H1 (cell line): ENCODE results near the gene GH2. TPM values are rescaled to one million over a fixed set of nuclear protein-coding genes. Genes with fewer than 3 reads are reported as not detected.
"Not testable (repeated sequence)": the region's sequence is repeated elsewhere in the genome, so short reads cannot be mapped to it uniquely, and the experiment has no call there.

Experiments
- CTCF ChIA-PET: fragments of 300-600 bp; sonication (Branson Sonifier 250); formaldehyde crosslinking; loops from one replicate; lab custom pipeline; 2021; ENCODE audit not compliant: partially characterized antibody; lab: Charles Lee
- POLR2A ChIA-PET: fragments of 300-600 bp; sonication (Branson Sonifier 250); formaldehyde crosslinking; loops from one replicate; lab custom pipeline; 2021; ENCODE audit warnings: inconsistent platforms; ENCODE audit not compliant: partially characterized antibody; lab: Charles Lee
- DNase-seq, 2 experiments: peaks; one replicate each; pipeline versions ENCODE4 v3.0.0 to v3.0.0-alpha.2; 2010 to 2022; ENCODE audit warnings: low spot score in 2 of 2, low read depth in 1 of 2, mixed read lengths in 1 of 2
- FAIRE-seq: peaks from 2 replicates; lab custom pipeline; 2011; peaks lifted over from hg19 to GRCh38; lab: Jason Lieb, UNC
- H2AFZ ChIP-seq: 2 replicates; pipeline ENCODE4 v1.8.1; 2012; ENCODE audit warnings: low read length, inconsistent platforms
- H2AK5ac ChIP-seq: 2 replicates; pipeline ENCODE4 v1.6.1; 2013; ENCODE audit warnings: low read depth, low read length
- H2BK120ac ChIP-seq: replicated peaks from 2 replicates; pipeline ENCODE3; 2013; ENCODE audit warnings: low read depth, low read length, inconsistent platforms
- H2BK12ac ChIP-seq: 2 replicates; pipeline ENCODE4 v1.6.1; 2013; ENCODE audit warnings: low read depth, low read length
- H2BK15ac ChIP-seq: 2 replicates; pipeline ENCODE4 v1.6.1; 2013; ENCODE audit warnings: low read length
- H2BK20ac ChIP-seq: 2 replicates; pipeline ENCODE4 v1.6.1; 2013; ENCODE audit warnings: low read length
- H2BK5ac ChIP-seq: 2 replicates; pipeline ENCODE4 v1.6.1; 2013; ENCODE audit warnings: low read depth, low read length
- H3K14ac ChIP-seq: 2 replicates; pipeline ENCODE4 v1.6.1; 2013; ENCODE audit warnings: inconsistent platforms; ENCODE audit not compliant: insufficient read length
- H3K18ac ChIP-seq: 2 replicates; pipeline ENCODE4 v1.6.1; 2013; ENCODE audit warnings: low read length; ENCODE audit errors: extremely low read depth
- H3K23ac ChIP-seq: 2 replicates; pipeline ENCODE4 v1.6.1; 2013; ENCODE audit warnings: inconsistent platforms; ENCODE audit not compliant: insufficient read length
- H3K23me2 ChIP-seq: 2 replicates; pipeline ENCODE4 v1.6.1; 2013; ENCODE audit warnings: low read depth, low read length
- H3K27ac ChIP-seq: 2 replicates; pipeline ENCODE4 v1.6.1; 2011; ENCODE audit warnings: low read depth, low read length, inconsistent platforms
- H3K27me3 ChIP-seq, 4 experiments: replicated peaks in 1 of 4; 1 replicate in 1 of 4; 2 replicates in 3 of 4; pipeline versions ENCODE4 v1.6.1 to v1.8.1; 2011 to 2013; ENCODE audit warnings: low read length in 3 of 4, mild to moderate bottlenecking in 3 of 4, inconsistent platforms in 2 of 4, mixed read lengths in 2 of 4, moderate library complexity in 1 of 4; ENCODE audit not compliant: control insufficient read depth in 3 of 4, insufficient read depth in 3 of 4; ENCODE audit errors: extremely low read depth in 1 of 4
- H3K36me3 ChIP-seq, 4 experiments: 2 replicates each; pipeline versions ENCODE4 v1.6.1 to v1.8.1; 2011 to 2013; ENCODE audit warnings: mild to moderate bottlenecking in 4 of 4, low read length in 3 of 4, moderate library complexity in 2 of 4, control low read depth in 1 of 4, inconsistent platforms in 1 of 4; ENCODE audit not compliant: insufficient read depth in 4 of 4, control insufficient read depth in 2 of 4
- H3K4ac ChIP-seq: replicated peaks from 2 replicates; pipeline ENCODE3; 2013; ENCODE audit warnings: low read length, low read depth, mixed read lengths, inconsistent platforms; ENCODE audit not compliant: insufficient read length
- H3K4me1 ChIP-seq, 4 experiments: replicated peaks in 1 of 4; 1 replicate in 1 of 4; 2 replicates in 3 of 4; pipeline versions ENCODE4 v1.6.1 to v1.8.1; 2011 to 2013; ENCODE audit warnings: low read length in 3 of 4, inconsistent platforms in 2 of 4, mixed read lengths in 1 of 4; ENCODE audit not compliant: insufficient read depth in 4 of 4, control insufficient read depth in 3 of 4
- H3K4me2 ChIP-seq, 2 experiments: 2 replicates each; pipeline versions ENCODE4 v1.6.1 to v1.8.1; 2011 to 2013; ENCODE audit warnings: low read depth in 2 of 2, low read length in 2 of 2, control low read depth in 1 of 2, inconsistent platforms in 1 of 2, mild to moderate bottlenecking in 1 of 2; ENCODE audit not compliant: insufficient read depth in 1 of 2
- H3K4me3 ChIP-seq, 4 experiments: fragments of 200-600, 300-600 bp in 1 of 4; sonication (generic), shearing (Covaris generic), sonication (Bioruptor Twin) in 1 of 4; 2 replicates each; pipeline versions ENCODE4 v1.5.1 to v1.8.1; 2011 to 2016; ENCODE audit warnings: low read length in 4 of 4, low read depth in 3 of 4, control low read depth in 2 of 4, inconsistent platforms in 2 of 4, mild to moderate bottlenecking in 2 of 4, mixed read lengths in 1 of 4, moderate library complexity in 1 of 4; ENCODE audit not compliant: insufficient read depth in 2 of 4; ENCODE audit errors: extremely low read depth in 1 of 4
- H3K56ac ChIP-seq: replicated peaks from 2 replicates; pipeline ENCODE3; 2013; ENCODE audit warnings: low read depth, mild to moderate bottlenecking, mixed read lengths, low read length, inconsistent platforms; ENCODE audit not compliant: insufficient read length
- H3K79me1 ChIP-seq: 2 replicates; pipeline ENCODE4 v1.6.1; 2013; ENCODE audit warnings: low read depth, low read length, control low read depth
- H3K79me2 ChIP-seq, 2 experiments: 2 replicates each; pipeline versions ENCODE4 v1.6.1 to v1.8.1; 2012 to 2013; ENCODE audit warnings: low read length in 2 of 2, mild to moderate bottlenecking in 2 of 2, inconsistent platforms in 1 of 2; ENCODE audit not compliant: insufficient read depth in 2 of 2, control insufficient read depth in 1 of 2
- H3K9ac ChIP-seq, 4 experiments: replicated peaks in 1 of 4; 1 replicate in 1 of 4; 2 replicates in 3 of 4; pipeline versions ENCODE4 v1.6.1 to v1.8.1; 2011 to 2013; ENCODE audit warnings: low read depth in 3 of 4, low read length in 3 of 4, control low read depth in 2 of 4, mild to moderate bottlenecking in 2 of 4, moderate library complexity in 2 of 4, inconsistent platforms in 1 of 4; ENCODE audit errors: extremely low read depth in 1 of 4
- H3K9me3 ChIP-seq, 2 experiments: 2 replicates each; pipeline versions ENCODE4 v1.6.1 to v1.8.1; 2012 to 2013; ENCODE audit warnings: mild to moderate bottlenecking in 2 of 2, moderate library complexity in 2 of 2, control low read depth in 1 of 2, inconsistent platforms in 1 of 2, low read depth in 1 of 2, low read length in 1 of 2, mixed read lengths in 1 of 2; ENCODE audit not compliant: insufficient read depth in 2 of 2
- H4K20me1 ChIP-seq, 2 experiments: replicated peaks in 1 of 2; 2 replicates each; pipeline versions ENCODE3 to v1.8.1; 2011 to 2013; ENCODE audit warnings: inconsistent platforms in 2 of 2, low read length in 2 of 2, mild to moderate bottlenecking in 1 of 2; ENCODE audit not compliant: insufficient read depth in 2 of 2, control insufficient read depth in 1 of 2
- H4K5ac ChIP-seq: 2 replicates; pipeline ENCODE4 v1.6.1; 2013; ENCODE audit warnings: low read length, low read depth, mixed read lengths, inconsistent platforms; ENCODE audit not compliant: insufficient read length
- H4K8ac ChIP-seq: 2 replicates; pipeline ENCODE4 v1.8.0; 2013; ENCODE audit warnings: mild to moderate bottlenecking, moderate library complexity, low read length, inconsistent platforms; ENCODE audit not compliant: insufficient read depth; ENCODE audit errors: extremely low read depth
- H4K91ac ChIP-seq: replicated peaks from 2 replicates; pipeline ENCODE3; 2013; ENCODE audit warnings: low read length, mixed read lengths, inconsistent platforms; ENCODE audit not compliant: insufficient read length
- WGBS, 2 experiments: shearing (Covaris generic) in 1 of 2; methylation state at CpG; one replicate each; pipeline versions ENCODE4 v1.1.6 to v1.1.7; 2013 to 2015; ENCODE audit warnings: low lambda C conversion rate in 2 of 2, mixed read lengths in 2 of 2, inconsistent platforms in 1 of 2, low coverage in 1 of 2, missing lambda C conversion rate in 1 of 2; ENCODE audit not compliant: insufficient replicate concordance in 2 of 2, insufficient coverage in 1 of 2, insufficient read length in 1 of 2; ENCODE audit errors: extremely low coverage in 1 of 2, missing lambda C conversion rate in 1 of 2; 5-methylcytosine and 5-hydroxymethylcytosine counted together
- polyA plus RNA-seq, 7 experiments: library from polyadenylated mRNA; depleted of rRNA in 3 of 7; stranded (reverse) in 5 of 7; unstranded in 2 of 7; fragments of >200 nt in 5 of 7; fragments of 200-250 nt in 2 of 7; gene quantifications; 1 replicate in 5 of 7; 2 replicates in 1 of 7; 4 replicates in 1 of 7; pipeline versions ENCODE4 v1.2.1 to v1.2.3, GENCODE V29; 2011 to 2013; ENCODE audit warnings: missing spikeins in 2 of 7, mixed read lengths in 2 of 7
- total RNA-seq: library from RNA; stranded (reverse); fragmentation: NEBNext Ultra II Directional; extraction: Animal tissue kit (Norgen Biotek cat#: 25700); gene quantifications from 2 replicates; pipeline ENCODE4 v1.2.1, GENCODE V29; 2021

The GH2 gene
- total and polyA plus RNA-seq, 2 of the 8 experiments (the other 6 are each of a cell fraction or from before 2014, with no cell fraction given) = 0.60 to 1.5 TPM

DNA sequence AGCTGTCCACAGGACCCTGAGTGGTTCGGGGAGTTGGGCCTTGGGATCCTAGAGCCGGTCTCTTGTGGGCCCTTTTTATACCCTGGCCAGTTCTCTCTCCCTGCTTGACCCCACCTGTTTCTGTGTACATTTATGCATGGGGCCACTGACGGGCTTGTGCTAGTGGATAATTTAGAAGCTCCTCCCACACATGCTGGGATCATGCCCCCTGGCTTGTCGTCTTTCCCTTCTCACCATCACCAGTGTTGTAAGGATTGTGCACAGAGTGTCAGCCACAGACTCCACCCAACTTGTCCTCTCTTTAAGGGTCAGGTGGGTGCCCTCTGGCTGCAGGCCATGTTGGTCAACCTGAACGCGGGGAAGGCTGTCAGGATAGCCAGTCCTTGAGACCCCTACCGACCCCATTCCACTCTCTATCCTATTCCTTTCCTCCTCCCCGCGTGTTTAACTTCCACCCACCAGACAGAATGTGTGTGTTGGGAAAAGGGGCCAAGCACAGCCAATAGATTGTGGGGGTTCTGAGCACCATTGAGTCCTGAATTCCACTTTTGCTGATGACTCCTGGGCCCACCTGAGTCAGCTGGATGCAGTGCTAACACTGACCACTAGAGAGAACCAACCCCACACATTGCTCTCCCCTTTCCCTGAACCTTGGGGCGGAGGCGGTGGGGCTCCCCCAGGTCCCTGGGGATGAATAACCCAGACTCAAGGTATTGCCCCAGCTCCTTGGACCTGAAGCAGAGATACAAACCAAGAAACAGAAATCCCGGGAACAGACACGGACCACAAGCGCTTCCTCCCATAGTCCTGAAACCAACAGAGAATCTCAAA lies 15.0 kb upstream of the GH2 start, which contains the start of gene CSH1:
Gene CSH1, minus strand, starts transcription at position 51 of the 831 bp plus-strand sequence. CDS start 63 bp downstream, outside the sequence.
- DNase-seq, H3K4me2 ChIP-seq, H4K8ac ChIP-seq, H3K79me1 ChIP-seq, H3K9me3 ChIP-seq, H3K27me3 ChIP-seq, H3K56ac ChIP-seq, H3K4me1 ChIP-seq, POLR2A ChIA-PET, H2BK12ac ChIP-seq, H3K4me3 ChIP-seq, H2BK5ac ChIP-seq, H3K23me2 ChIP-seq, H3K14ac ChIP-seq, H3K18ac ChIP-seq, H4K20me1 ChIP-seq, H4K91ac ChIP-seq, H3K23ac ChIP-seq, H3K4ac ChIP-seq, H2AFZ ChIP-seq, H3K9ac ChIP-seq, H2BK15ac ChIP-seq, H3K79me2 ChIP-seq, H3K36me3 ChIP-seq, H2BK120ac ChIP-seq, H4K5ac ChIP-seq, H2AK5ac ChIP-seq, H2BK20ac ChIP-seq, FAIRE-seq, H3K27ac ChIP-seq: not testable (repeated sequence)
- WGBS, 2 experiments = 94% methylated on average over 8 of the region's 14 CpGs; no CpG with 5 or more reads in 1 of the 2 experiments
- CTCF ChIA-PET = interaction anchor here (0.6 to 3.3 kb wide), 10 partner anchors 11 to 166 kb away, joined by 3 to 16 read pairs (median 4); partner anchors contain the start of genes CSHL1 and GH1
